CD4-positive, alpha-beta T cell treated with Interleukin-4 for 1 hour (primary cell): ENCODE results near the gene DTWD2.
"Not testable (repeated sequence)": the region's sequence is repeated elsewhere in the genome, so short reads cannot be mapped to it uniquely, and the experiment has no call there.

Source experiments
- DNase-seq, 2 donors: peaks; one replicate each; pipeline ENCODE4 v3.0.0-alpha.2; 2020 to 2022

Gene DTWD2

GRCh38 chr5:118994595-118994994 lies 6.2 kb upstream of the DTWD2 start:
- no peak for DNase-seq

DNA sequence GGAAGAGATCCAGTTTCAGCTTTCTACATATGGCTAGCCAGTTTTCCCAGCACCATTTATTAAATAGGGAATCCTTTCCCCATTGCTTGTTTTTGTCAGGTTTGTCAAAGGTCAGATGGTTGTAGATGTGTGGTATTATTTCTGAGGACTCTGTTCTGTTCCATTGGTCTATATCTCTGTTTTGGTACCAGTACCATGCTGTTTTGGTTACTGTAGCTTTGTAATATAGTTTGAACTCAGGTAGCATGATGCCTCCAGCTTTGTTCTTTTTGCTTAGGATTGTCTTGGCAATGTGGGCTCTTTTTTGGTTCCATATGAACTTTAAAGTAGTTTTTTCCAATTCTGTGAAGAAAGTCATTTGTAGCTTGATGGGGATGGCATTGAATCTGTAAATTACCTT lies 4.8 kb upstream of the DTWD2 start:
- DNase-seq: not testable (repeated sequence)

DNA sequence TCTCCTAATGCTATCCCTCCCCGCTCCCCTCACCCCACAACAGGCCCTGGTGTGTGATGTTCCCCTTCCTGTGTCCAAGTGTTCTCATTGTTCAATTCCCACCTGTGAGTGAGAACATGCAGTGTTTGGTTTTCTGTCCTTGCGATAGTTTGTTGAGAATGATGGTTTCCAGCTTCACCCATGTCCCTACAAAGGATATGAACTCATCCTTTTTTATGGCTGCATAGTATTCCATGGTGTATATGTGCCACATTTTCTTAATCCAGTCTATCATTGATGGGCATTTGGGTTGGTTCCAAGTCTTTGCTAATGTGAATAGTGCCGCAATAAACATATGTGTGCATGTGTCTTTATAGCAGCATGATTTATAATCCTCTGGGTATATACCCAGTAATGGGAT lies 3.7 kb upstream of the DTWD2 start:
- not testable (repeated sequence) for DNase-seq

- DNase-seq: no peak
Measured at GRCh38 chr5:118990582-118990981, 2.2 kb upstream of the DTWD2 start.

GRCh38 chr5:118989816-118990215 lies 1.5 kb upstream of the DTWD2 start:
- no peak for DNase-seq

GRCh38 chr5:118988866-118989180 lies 476 bp upstream of the DTWD2 start:
- no peak for DNase-seq

DNA sequence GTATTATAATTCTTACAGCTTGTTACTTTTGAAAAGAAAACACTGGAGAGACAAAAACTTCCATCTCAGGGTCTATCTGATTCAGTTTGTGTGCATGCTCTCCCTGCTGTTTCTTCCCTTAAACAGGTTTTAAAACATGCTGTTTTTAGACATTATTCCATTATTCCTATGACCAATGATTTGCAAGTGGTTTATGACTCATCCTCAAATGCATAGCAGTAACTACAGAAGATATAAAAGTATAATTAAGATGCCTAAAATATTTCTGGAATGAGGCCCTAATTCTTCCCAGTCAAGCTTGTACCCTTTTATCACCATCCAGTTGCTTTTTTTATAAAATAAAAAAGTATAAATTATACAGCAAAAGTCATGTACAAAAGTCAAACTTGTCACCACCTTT lies 3.7 kb downstream of the DTWD2 start:
- DNase-seq: no peak

DNA sequence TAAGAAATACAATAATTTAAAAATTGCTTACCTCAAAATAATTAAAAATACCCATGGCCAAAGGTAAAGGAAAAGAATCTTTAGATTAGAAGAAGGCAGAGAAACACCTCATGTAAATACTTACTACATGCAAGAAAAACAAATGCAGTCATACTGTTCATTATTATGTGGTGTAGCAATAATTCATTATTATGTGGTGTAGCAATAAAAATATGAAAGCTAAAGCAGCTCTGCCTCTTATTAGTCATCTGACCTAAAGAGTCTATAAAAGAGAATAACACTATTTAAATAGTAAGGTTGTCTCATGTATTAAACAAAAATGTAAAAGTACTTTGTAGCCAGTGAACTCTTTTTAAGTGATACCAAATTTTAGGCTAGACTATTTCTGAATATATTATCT lies 6.6 kb downstream of the DTWD2 start:
- no peak for DNase-seq

DNA sequence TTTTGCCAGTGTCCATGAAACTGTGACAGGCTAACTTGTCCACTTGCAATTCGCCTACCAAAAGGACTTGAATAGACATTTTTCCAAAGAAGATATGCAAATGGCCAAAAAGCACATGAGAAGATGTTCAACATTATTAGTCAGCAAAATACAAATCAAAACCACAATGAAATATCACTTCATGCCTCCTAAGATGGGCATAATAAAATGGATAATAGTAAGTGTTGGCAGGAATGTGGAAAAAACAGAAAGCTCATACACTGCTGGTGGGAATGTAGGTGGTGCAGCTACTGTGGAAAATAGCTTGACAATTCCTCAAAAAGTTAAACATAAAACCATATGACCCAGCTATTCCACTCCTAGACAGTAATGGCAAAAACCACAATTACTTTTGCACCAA lies 7.9 kb downstream of the DTWD2 start:
- DNase-seq: no peak

DNA sequence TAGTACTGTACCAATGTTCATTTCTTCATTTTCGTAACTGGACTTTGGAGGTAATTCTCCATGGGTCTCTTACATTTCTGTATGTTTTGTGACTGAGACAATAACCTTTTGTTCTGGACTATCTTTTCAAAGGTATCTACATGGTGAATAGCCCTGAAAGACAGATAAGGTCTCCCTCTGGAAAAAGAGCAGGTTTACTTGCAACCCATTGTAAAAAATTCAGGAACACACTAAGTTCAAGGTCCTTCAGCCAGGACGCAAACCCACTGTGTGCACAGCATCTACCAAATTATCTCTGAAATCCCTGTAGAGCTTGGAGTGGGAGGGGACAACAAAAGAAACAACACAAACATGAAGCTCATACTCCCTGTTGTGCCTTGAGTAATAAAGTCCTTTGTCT lies 8.3 kb downstream of the DTWD2 start:
- no peak for DNase-seq

DNA sequence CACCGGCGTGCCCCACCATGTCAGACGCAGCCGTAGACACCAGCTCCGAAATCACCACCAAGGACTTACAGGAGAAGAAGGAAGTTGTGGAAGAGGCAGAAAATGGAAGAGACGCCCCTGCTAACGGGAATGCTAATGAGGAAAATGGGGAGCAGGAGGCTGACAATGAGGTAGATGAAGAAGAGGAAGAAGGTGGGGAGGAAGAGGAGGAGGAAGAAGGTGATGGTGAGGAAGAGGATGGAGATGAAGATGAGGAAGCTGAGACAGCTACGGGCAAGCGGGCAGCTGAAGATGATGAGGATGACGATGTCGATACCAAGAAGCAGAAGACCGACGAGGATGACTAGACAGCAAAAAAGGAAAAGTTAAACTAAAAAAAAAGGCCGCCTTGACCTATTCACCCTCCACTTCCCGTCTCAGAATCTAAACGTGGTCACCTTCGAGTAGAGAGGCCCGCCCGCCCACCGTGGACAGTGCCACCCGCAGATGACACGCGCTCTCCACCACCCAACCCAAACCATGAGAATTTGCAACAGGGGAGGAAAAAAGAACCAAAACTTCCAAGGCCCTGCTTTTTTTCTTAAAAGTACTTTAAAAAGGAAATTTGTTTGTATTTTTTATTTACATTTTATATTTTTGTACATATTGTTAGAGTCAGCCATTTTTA lies 14.4 kb downstream of the DTWD2 start:
- DNase-seq: not testable (repeated sequence)

DNA sequence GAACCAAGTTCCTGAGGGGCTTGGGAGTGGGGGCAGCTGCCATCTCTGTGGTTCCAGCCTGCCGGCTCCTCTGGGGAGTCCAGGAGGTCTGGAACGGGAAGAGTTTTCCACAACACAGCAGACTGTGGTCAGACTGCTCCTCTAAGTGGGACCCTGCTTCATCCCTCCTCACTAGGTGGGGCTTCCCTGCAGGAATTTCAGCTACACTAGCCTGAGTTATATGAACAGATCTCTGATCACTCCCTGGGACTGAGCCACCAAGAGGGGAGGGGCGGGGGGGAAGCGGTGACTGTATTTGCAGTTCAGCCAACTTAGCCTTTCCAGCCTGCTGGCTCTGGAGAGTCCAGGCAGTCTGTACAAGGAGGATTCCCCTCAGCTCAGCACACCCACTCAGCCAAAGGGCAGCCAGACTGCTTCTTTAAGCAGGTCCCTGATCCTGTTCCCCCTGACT lies 19.4 kb downstream of the DTWD2 start:
- no peak for DNase-seq

- DNase-seq: no peak
Measured at GRCh38 chr5:118968406-118968911, 19.9 kb downstream of the DTWD2 start.

GRCh38 chr5:118967059-118967508 lies 21.3 kb downstream of the DTWD2 start:
- DNase-seq: no peak

DNA sequence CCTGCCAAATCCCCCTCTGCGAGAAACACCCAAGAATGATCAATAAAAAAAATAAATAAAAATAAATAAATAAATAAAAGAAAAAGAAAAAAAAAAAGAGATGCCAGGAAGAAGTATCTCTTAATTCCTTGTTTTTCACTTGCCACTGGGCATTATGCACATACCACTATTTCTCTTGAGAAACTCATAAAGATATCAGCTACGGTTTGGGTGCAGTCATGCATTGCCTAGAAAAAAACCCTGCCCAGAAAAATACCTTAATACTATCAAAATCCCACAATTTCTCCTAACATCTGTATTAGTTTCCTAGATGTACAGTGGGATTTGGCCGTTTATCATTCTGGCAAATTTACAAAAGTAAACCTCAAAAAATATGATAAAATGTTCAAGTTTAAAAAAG lies 22.5 kb downstream of the DTWD2 start:
- DNase-seq: no peak

DNA sequence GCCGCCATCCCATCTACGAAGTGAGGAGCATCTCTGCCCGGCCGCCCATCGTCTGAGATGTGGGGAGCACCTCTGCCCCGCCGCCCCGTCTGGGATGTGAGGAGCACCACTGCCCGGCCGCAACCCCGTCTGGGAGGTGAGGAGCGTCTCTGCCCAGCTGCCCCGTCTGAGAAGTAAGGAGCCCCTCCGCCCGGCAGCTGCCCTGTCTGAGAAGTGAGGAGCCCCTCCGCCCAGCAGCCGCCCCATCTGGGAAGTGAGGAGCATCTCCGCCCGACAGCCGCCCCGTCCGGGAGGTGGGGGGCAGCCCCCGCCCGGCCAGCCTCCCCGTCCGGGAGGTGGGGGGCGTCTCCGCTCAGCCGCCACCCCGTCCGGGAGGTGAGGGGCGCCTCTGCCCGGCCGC lies 23.4 kb downstream of the DTWD2 start:
- DNase-seq: not testable (repeated sequence)

DNA sequence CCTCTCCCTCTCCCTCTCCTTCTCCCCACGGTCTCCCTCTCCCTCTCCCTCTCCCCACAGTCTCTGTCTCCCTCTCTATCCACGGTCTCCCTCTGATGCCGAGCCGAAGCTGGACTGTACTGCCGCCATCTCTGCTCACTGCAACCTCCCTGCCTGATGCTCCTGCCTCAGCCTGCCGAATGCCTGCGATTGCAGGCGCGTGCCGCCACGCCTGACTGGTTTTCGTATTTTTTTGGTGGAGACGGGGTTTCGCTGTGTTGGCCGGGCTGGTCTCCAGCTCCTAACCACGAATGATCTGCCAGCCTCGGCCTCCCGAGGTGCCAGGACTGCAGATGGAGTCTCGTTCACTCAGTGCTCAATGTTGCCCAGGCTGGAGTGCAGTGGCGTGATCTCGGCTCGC lies 24.0 kb downstream of the DTWD2 start:
- not testable (repeated sequence) for DNase-seq

DNA sequence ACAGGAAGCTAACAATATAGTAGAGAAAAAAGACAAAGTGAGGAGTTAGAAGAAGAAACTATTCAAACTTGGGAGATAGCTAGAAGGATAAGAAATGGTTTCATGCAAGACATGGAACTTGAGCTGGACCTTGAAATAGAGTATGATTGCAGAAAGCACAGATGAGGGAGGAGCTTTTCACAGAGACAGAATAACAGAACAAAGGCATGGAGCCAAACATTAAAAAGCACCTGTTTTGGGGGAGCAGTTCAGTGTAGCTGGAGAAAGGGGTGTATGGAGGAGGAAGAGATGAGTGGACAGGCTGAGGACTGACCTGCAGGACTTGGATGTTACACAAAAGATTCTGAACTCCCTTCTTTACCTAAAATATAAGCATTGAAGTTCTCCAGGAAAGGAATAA lies 25.2 kb downstream of the DTWD2 start:
- DNase-seq: no peak

GRCh38 chr5:118960557-118960956 lies 27.8 kb downstream of the DTWD2 start:
- DNase-seq: no peak

- no peak for DNase-seq
Measured at GRCh38 chr5:118956727-118957126, 31.6 kb downstream of the DTWD2 start.

DNA sequence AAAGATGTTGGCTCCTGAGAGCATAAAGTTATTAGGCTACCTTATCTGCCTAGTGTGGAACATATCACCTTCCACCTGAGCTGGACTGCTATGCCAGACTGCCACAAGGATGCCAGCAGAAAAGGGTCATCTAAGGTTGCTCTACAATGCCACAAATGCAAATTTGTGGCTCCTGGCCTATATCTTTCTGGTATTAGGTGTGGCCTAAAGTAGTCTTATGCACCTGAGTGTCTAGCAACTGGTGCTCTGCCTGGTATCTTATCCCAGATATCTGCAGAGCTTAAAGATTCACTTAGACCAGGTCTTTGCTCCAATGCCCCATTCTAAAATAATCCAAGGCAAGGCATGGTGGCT lies 34.7 kb downstream of the DTWD2 start:
- no peak for DNase-seq

GRCh38 chr5:118952992-118953651 lies 35.2 kb downstream of the DTWD2 start:
- no peak for DNase-seq

DNA sequence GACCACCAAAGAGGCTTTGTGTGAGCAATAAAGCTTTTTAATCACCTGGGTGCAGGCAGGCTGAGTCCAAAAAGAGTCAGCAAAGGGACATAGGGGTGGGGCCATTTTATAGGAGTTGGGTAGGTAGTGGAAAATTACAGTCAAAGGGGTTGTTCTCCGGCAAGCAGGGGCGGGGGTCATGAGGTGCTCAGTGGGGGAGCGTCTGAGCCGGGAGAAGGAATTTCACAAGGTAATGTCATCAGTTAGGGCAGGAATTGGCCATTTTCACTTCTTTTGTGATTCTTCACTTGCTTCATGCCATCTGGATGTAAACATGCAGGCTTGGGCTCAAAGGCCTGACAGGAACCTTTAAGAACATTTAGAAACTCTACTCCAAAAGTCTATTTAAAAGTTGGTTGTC lies 36.0 kb downstream of the DTWD2 start:
- DNase-seq: not testable (repeated sequence)

GRCh38 chr5:118950354-118950753 lies 38.0 kb downstream of the DTWD2 start:
- DNase-seq: not testable (repeated sequence)
